Activated CD8-positive, alpha-beta memory T cell treated with anti-CD3 and anti-CD28 coated beads for 48 hours (primary cell): Measurements from ENCODE around the gene PCDH19.
"Not testable (repeated sequence)": the region's sequence is repeated elsewhere in the genome, so short reads cannot be mapped to it uniquely, and the experiment has no call there.

Experiments
- DNase-seq, 3 experiments: peaks; one replicate each; pipeline ENCODE4 v3.0.0-alpha.2; 2020; ENCODE audit warnings: low read depth in 2 of 3, low spot score in 2 of 3

Gene PCDH19

GRCh38 chrX:100409610-100410590 lies at the start of gene PCDH19:
Gene PCDH19, minus strand, starts transcription at chrX:100410273. Its CDS starts 1,676 bp downstream, at chrX:100408597.
- no peak for DNase-seq

GRCh38 chrX:100449696-100450608 lies 39.9 kb upstream of the PCDH19 start:
- no peak for DNase-seq

GRCh38 chrX:100447655-100448397 lies 37.8 kb upstream of the PCDH19 start:
- no peak for DNase-seq

GRCh38 chrX:100445593-100445992 lies 35.5 kb upstream of the PCDH19 start:
- no peak for DNase-seq

GRCh38 chrX:100441321-100441720 lies 31.2 kb upstream of the PCDH19 start:
- DNase-seq, result not testable (repeated sequence)

GRCh38 chrX:100440006-100440405 lies 29.9 kb upstream of the PCDH19 start:
- DNase-seq, result no peak

GRCh38 chrX:100435726-100436125 lies 25.7 kb upstream of the PCDH19 start:
- no peak for DNase-seq

GRCh38 chrX:100424012-100424411 lies 13.9 kb upstream of the PCDH19 start:
- no peak for DNase-seq

GRCh38 chrX:100418556-100418955 lies 8.5 kb upstream of the PCDH19 start:
- DNase-seq, result no peak

- DNase-seq, result no peak
Observed at GRCh38 chrX:100417681-100418080, 7.6 kb upstream of the PCDH19 start.

GRCh38 chrX:100413229-100413628 lies 3.2 kb upstream of the PCDH19 start:
- no peak for DNase-seq

GRCh38 chrX:100411802-100412715 lies 2.0 kb upstream of the PCDH19 start:
- no peak for DNase-seq

GRCh38 chrX:100410901-100411801 lies 1.1 kb upstream of the PCDH19 start:
- no peak for DNase-seq

GRCh38 chrX:100408713-100409609 lies 1.1 kb downstream of the PCDH19 start:
- DNase-seq, result no peak

- no peak for DNase-seq
Observed at GRCh38 chrX:100407784-100408712, 2.0 kb downstream of the PCDH19 start.

- no peak for DNase-seq
Observed at GRCh38 chrX:100407147-100407783, 2.8 kb downstream of the PCDH19 start.
